Peyer's patch (tissue), 4 donors: Measurements from ENCODE around the gene ASAP2.

Experiments used
- CTCF ChIP-seq, 6 experiments: fragments of 450-650 bp in 4 of 6; fragments of 200-600 bp in 2 of 6; sonication (generic) in 1 of 6; IDR thresholded peaks; one replicate each; pipeline ENCODE4 v1.5.1; 2017 to 2019; ENCODE audit warnings: antibody characterized with exemption in 6 of 6, mild to moderate bottlenecking in 3 of 6, moderate library complexity in 1 of 6
- POLR2A ChIP-seq, 2 donors: fragments of 450-650 bp; IDR thresholded peaks; one replicate each; pipeline ENCODE4 v1.5.1; 2017; ENCODE audit warnings: antibody characterized with exemption in 2 of 2, mild to moderate bottlenecking in 2 of 2, moderate library complexity in 2 of 2

GRCh38 chr2:9388199-9388681, 181.6 kb downstream of the ASAP2 start:
- no peak for TF ChIP-seq CTCF (IDR thresholded peaks at IDR 0.05)
- TF ChIP-seq POLR2A (IDR thresholded peaks at IDR 0.05) = no peak
